OCI-LY7 (cell line): Measurements from ENCODE around the gene MC2R.

ENCODE experiments used
- EZH2phosphoT487 ChIP-seq: fragments of 200-600 bp; sonication (generic); IDR thresholded peaks from 2 replicates; pipeline ENCODE4 v1.6.1; 2018; ENCODE audit warnings: low read depth, borderline replicate concordance, mild to moderate bottlenecking, mixed run types, antibody characterized with exemption, low read length, moderate library complexity, mixed read lengths
- TF ChIP-seq, protein P1 (sequence below): fragments of 200-600 bp; sonication (generic); conservative IDR thresholded peaks from 2 replicates; pipeline ENCODE4 v1.5.1; 2014; ENCODE audit warnings: mild to moderate bottlenecking, antibody characterized with exemption, low read length, moderate library complexity, mixed read lengths

DNA sequence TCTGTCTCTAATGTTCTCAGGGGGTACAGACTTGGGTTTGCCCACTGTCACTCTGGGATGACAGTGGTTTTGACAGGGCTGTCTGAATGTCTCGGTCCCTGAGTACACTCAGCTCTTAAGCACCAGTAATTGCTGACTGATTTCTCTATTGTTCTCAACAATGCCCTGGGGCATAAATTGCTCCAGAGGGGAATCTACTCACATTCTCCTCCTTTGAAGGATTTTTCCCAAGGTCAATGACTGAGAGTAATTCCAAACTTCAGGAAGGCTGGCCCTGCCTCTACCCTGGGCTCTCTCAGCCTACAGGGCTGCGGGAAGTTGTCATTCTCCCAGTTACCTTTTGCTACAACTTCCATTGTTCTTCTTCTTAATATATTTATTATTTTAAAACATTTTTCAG lies 36.5 kb downstream of the MC2R start:
- TF ChIP-seq, protein P1, sequence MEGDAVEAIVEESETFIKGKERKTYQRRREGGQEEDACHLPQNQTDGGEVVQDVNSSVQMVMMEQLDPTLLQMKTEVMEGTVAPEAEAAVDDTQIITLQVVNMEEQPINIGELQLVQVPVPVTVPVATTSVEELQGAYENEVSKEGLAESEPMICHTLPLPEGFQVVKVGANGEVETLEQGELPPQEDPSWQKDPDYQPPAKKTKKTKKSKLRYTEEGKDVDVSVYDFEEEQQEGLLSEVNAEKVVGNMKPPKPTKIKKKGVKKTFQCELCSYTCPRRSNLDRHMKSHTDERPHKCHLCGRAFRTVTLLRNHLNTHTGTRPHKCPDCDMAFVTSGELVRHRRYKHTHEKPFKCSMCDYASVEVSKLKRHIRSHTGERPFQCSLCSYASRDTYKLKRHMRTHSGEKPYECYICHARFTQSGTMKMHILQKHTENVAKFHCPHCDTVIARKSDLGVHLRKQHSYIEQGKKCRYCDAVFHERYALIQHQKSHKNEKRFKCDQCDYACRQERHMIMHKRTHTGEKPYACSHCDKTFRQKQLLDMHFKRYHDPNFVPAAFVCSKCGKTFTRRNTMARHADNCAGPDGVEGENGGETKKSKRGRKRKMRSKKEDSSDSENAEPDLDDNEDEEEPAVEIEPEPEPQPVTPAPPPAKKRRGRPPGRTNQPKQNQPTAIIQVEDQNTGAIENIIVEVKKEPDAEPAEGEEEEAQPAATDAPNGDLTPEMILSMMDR = no peak
- no peak for TF ChIP-seq EZH2phosphoT487
